AG09309 (cell line): ENCODE results near the gene CLEC4M.

Experiments used
- DNase-seq: peaks from one replicate; pipeline ENCODE4 v3.0.0-alpha.2; 2010; ENCODE audit warnings: low read depth
- H3K4me3 ChIP-seq: 2 replicates; pipeline ENCODE4 v1.5.1; 2011; ENCODE audit warnings: mild to moderate bottlenecking, low read depth, low read length, moderate library complexity; ENCODE audit not compliant: control insufficient read depth
- CTCF ChIP-seq: IDR thresholded peaks from 2 replicates; pipeline ENCODE4 v1.5.1; 2011; ENCODE audit warnings: mild to moderate bottlenecking, low read depth, low read length, inconsistent platforms; ENCODE audit not compliant: insufficient read depth, control insufficient read depth; ENCODE audit errors: missing control alignments

Gene CLEC4M

GRCh38 chr19:7739801-7740681 lies 23.0 kb upstream of the CLEC4M start:
- no peak overlapping the region for H3K4me3 ChIP-seq
- no peak for TF ChIP-seq CTCF
- no peak for DNase-seq

GRCh38 chr19:7740682-7741054 lies 22.4 kb upstream of the CLEC4M start:
- no peak for TF ChIP-seq CTCF
- H3K4me3 ChIP-seq: no peak overlapping the region
- no peak for DNase-seq

DNA sequence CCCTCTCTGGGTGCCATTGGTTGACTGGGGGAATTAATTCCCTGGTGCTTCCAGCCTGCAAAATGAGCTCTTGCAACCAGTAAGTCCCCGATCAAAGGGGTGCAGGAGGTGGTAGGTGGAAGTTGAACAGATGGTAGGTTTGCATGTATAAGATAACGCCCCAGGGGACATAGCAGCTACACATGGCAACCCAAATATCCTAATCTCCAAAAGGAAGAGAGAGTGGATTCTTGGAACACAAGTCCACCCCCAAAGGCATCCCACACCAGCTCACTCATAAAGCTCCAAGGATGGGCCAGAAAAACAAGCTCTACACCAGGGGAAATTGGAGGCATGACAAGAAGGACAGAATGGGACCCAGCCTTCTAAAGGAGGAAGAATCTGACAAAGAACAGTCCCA lies 20.5 kb upstream of the CLEC4M start:
- no peak overlapping the region for H3K4me3 ChIP-seq
- TF ChIP-seq CTCF: no peak
- DNase-seq: no peak

- TF ChIP-seq CTCF: no peak
- H3K4me3 ChIP-seq: no peak overlapping the region
- DNase-seq: no peak
These were observed 20.1 kb upstream of the CLEC4M start for GRCh38 chr19:7742991-7743390.

DNA sequence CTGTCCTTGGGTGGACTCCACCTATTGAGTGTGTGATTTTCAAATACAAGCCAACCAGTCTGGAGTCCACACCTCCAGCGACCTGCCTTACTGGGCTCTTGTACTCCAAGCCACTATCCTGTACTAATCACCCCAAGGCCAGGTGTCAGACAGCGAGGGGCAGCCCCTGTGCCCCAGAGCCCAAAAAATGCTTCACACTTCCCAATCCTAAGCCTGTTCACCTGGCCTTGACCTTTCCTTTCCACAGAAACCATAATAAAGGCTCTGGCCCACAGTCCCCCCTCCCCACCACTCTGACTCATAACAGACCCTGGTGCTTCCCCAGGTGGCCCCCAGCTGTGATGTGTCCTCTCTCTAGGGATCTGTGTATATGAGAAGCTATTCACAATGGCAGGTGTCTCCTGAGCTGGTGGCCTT lies 19.6 kb upstream of the CLEC4M start:
- TF ChIP-seq CTCF: no peak
- H3K4me3 ChIP-seq: no peak overlapping the region
- no peak for DNase-seq

DNA sequence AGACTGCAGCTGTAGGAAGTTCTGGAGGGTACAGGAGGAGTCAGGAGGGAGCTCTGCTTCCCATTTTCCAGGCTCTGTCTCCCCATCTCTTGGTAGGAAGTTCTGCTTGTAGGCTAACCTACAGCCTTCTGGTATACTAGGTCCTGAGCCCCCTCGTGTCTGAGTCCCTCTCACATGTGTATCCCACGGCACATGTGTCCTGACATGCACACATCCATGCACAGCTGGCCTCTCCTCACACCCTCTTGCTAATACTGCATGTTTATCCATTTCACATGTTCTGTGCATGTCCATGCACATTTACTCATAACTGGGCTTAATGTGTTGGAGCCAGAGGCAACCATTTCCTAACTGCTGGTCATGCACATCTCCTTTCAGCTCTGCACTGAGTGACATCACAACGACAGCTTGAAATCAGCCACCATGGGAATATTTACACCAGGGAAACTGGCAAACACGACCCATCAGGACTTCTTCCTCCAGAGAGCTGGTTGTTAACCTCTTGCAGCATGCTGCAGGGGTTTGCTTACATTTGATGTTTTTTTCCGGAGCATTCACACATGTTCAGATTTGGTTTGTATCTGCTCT lies 18.8 kb upstream of the CLEC4M start:
- no peak for DNase-seq
- no peak overlapping the region for H3K4me3 ChIP-seq

More for the DNA sequence above, 18.8 kb upstream of the CLEC4M start:
- no peak for TF ChIP-seq CTCF
